HG02852 (cell line): ENCODE results near the gene NID1.
"Not testable (repeated sequence)": the region's sequence is repeated elsewhere in the genome, so short reads cannot be mapped to it uniquely, and the experiment has no call there.

ENCODE experiments used
- ATAC-seq: cut with Tn5 transposase; IDR thresholded peaks from one replicate; pipeline ENCODE4 v1.9.1; 2021; ENCODE audit warnings: mild to moderate bottlenecking, moderate library complexity; ENCODE audit not compliant: unreplicated experiment

Gene NID1

DNA sequence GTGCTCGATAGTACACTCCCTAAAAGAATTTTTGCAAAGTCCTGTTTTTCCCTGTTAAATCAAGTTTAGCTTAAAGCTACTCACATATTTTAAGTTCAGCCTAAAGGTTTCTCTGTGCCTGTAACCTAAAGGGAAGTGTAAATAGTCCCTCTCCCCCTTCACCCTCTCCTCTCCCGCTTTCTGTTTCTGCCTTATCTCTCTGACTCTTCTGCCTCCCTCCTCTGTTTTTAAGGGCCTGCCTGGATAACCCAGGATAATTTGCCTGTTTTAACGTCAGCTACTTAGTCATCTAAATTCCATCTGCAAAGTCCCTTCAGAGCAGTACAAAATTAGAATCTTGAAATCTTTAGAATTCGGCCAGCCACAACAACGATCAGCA is 92.6 kb downstream of the NID1 start:
- ATAC-seq: peak; percentile 39

DNA sequence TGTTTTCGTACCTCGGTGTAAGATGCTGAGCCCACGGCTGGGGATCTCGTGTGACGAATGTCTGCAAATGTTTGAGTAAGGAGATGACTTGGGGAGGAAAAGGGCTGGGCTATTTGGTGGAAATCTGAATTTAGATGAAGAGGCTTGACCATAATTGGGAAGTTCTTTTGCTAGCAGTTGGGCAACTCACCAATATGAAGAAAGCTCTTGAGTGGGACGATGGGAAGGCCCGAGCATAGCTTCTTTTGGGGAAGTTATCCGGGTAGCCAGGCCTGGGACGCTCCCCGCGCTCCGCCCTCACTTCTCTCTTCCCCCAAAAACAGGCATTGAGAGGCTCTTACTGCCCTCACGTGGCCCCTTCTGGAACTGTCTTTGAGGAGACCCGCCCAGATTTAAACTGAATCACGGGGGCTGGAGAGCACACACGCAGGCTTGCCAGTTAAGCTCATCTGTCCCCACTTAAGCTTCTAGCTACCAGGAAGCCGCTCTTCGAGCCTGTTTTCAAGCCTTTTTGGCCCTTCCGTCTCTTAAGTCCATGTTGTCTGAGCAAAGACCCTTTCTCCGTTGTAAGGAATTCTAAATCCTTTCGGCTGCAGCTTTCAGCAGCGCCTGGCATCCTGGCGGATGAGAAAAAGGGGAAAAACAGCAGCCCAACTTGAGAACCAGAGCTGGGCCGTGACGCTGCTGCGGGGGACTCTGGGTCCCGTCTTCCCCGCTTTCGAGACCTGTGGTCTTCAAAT is 93.1 kb downstream of the NID1 start:
- peak; percentile 96 for ATAC-seq

- ATAC-seq: no peak
Measured at GRCh38 chr1:235971020-235971419, 93.9 kb downstream of the NID1 start.

- no peak for ATAC-seq
Measured at GRCh38 chr1:235968831-235969230, 96.1 kb downstream of the NID1 start.

DNA sequence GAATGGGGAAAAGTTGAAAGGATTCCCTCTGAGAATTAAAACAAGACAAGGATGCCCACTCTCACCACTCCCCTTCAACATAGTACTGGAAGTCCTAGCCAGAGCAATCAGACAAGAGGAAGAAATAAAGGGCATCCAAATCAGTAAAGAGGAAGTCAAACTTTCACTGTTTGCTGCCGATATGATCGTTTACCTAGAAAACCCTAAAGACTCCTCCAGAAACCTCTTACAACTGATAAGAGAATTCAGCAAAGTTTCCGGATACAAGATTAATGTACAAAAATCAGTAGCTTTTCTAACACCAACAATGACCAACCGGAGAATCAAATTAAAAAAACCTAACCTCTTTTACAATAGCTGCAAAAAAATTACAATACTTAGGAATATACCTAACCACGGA is 98.8 kb downstream of the NID1 start:
- ATAC-seq: not testable (repeated sequence)

- no peak for ATAC-seq
Measured at GRCh38 chr1:235960809-235961208, 104.1 kb downstream of the NID1 start.

DNA sequence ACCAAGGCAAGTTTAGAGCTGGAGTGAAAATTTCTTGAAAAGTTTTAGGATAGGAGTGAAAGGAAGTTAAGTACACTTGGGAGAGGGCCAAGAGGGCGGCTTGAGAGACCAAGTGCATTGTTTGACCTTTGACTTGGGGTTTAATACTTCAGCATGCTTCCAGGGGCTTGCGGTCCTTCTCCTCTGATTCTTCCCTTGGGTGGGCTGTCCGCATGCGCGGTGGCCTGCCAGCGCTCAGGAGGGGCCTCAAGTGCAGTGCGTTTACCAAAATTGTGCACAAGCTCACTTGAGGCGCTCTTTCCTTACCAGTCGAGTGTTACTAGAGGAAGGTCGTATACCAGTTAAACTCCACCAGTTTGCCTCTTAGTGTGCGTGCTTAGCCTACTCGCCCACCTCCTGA is 106.9 kb downstream of the NID1 start:
- ATAC-seq: no peak

DNA sequence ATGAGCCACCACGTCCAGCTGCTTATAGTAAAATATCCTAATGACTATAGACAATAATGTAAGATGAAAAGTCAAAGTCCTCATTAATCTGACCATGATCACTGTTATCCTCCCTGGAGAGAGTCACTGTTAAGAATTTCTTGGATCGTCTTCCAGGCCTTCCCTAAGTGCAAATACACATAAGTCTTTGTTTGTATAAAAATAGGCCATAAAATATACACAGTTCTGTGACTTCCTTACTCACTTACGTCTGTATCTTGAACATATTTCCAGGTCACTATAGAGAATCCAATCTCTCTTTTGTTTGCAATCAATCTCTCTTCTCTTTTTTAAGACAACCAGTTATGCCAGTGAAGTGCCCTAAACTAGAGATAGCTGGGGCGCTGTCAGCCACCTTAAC is 109.1 kb downstream of the NID1 start:
- ATAC-seq: no peak

DNA sequence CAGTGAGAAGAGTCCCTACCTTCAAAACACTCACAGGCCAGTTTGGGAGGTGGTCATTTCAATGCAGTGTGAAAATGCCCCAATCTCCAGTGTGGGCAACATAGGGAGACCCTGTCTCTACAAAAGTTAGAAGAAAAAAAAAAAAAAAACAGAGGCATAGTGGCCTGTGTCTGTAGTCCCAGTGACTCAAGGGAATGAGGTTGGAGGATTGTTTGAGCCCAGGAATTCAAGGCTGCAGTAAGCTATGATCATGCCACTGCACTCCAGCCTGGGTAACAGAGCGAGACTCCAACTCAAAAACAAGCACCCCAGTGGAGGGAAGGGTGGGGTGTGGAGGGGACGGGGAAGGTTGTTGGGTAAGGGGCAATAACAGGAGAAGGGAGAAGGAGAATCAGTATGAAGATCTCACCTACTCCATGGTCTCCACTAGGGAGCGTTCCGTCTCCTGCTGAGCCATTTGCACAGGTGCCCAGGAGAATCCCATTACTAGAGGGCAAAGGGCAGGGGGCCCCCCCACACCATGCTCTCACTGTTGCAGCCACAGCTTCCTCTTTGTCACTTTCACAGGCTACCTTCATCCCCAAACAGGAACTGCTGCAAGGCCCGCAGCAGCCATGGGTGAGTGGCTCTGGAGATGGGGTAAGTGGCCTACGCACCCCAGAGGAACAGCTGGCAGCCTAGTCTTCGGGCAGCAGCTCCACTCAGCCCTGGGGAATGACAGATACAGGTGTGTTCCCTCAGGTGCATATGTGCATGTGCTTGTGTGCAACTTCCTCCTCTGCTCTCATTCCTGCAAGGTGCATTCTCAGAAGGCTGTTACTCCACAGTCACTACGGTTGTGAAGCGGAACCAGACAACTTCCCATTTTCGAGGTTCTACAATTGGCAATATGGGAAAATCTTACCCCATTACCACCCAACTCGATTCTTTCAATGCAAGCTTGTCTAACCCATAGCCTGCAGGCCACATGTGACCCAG is 110.3 kb downstream of the NID1 start:
- peak; percentile 93 for ATAC-seq

DNA sequence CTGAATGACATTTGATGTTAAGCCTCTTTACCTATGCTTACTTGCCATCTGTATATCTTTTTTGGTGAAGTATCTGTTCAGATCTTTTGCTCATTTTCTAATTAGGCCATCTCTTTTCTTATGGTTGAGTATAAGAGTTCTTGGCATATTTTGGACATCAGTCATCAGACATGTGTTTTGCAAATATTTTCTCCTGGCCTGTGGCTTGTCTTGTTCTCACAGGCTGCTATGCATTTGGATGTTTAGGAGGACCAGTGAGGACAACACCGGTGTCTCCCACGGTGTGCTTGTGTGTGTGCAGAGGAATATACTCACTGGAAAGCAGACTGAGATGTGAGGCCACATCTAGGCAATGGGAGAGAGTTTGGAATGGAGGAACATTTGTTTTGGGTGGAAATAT is 111.1 kb downstream of the NID1 start:
- no peak for ATAC-seq

DNA sequence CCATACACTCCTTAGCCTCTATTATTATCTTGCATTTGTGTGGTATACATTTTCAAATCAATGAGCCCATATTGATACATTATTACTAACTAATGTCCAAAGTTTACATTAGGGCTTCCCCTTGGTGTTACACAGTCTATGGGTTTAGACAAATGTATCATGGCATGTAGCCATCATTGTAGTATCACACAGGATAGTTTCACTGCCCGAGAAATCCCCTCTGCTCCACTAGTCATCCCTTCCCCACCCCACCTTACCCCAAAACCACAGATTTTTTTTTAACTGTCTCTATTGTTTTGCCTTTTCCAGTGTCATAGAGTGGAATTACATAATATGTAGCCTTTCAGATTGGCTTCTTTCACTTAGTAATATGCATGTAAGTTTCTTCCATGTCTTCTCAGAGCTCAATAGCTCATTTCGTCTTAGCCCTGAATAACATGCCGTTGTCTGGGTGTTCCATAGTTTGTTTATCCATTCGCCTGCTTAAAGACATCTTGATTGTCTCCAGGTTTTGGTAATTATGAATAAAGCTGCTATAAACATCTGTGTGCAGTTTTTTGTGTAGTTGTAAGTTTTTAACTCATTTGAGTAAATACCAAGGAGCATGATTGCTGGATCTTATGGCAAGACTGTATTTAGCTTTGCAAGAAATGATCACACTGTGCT is 111.8 kb downstream of the NID1 start:
- peak; percentile 59 for ATAC-seq

DNA sequence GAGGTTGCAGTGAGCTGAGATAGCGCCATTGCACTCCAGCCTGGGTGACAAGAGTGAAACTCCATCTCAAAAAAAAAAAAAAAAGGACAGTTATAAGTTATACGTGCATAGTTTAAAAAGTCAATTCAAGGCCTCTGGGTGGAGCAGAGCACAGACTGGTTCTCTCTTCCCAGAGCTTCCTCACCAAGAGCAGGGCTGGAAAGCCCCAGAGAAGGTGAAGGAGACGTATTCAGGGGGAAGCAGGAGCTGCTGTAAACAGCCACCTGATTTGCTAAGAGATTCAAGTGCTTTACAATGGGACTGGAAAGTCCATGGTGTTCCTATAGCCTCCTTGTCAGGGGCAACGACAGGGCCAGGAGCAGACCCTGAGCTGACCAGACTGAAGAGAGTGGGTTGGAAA is 113.2 kb downstream of the NID1 start:
- no peak for ATAC-seq

GRCh38 chr1:235950318-235950717 is 114.6 kb downstream of the NID1 start:
- no peak for ATAC-seq

DNA sequence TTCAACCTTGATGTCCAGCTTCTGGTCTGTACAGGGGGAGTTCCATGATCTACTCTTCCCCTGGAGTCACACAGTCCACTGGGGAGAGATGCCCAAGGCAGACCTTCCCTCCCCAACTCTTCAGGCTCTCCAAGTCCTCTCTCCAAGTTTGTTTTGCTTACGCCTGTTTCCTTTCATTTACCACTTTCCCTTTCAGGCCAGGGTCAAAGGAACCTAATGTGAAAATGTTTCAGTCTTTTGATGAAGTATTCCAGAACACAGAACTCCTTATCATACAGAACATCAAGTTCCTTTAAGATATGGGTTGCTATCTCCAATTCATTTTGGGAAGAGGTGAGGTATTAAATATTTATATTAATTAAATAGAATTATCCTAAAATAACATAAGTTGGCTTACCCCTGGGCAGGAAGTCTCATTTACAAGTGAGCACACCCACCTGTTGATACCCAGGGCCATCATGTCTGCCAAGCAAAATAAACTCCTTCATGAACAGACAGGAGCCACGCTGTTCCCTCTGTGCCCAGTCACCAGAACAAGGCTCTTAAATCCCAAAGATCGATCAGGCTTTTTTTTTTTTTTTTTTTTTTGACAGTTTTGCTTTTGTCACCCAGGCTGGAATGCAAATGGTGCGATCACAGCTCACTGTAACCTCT is 116.0 kb downstream of the NID1 start:
- ATAC-seq: no peak

GRCh38 chr1:235947989-235948388 is 116.9 kb downstream of the NID1 start:
- no peak for ATAC-seq

- ATAC-seq: peak; percentile 35
Measured at GRCh38 chr1:235946571-235946981, 118.3 kb downstream of the NID1 start.

DNA sequence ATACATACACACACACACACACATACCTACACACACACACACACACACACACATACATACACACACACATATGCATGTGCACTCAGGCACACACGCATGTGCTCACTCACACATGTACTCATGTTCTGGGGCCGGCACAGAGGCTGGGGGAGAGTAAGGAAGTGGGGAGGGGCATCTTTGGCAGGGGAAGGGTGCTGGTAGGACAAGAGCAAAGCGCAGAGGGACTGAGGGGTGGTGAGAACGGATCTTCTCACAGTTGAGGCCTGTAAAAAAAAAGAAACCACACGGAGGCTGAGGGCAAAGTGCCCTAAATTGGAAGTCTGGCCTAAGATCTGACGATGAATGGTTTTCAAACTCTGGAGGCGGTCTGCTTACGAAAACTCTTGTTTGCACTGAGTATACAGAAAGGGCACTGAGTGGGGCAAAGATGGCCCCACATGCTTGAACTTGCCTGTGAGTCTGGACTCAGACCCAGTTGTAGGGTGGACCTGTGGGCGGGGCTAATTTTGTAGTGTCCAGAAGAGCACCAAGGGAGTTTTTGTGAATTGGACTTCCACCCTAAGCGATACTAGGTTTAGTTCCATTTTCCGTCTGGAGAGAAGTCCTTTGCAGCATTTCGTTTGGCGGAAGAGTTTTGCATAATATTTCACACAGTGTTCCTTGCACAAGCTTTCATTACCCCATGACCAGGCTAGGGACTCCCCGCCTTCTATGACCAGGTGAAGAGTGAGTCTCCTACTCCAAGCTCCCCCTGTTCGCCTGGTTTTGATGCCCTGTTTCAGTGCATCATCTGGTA is 118.9 kb downstream of the NID1 start:
- peak; percentile 83 for ATAC-seq

GRCh38 chr1:235943581-235944114 is 121.2 kb downstream of the NID1 start:
- ATAC-seq: no peak

DNA sequence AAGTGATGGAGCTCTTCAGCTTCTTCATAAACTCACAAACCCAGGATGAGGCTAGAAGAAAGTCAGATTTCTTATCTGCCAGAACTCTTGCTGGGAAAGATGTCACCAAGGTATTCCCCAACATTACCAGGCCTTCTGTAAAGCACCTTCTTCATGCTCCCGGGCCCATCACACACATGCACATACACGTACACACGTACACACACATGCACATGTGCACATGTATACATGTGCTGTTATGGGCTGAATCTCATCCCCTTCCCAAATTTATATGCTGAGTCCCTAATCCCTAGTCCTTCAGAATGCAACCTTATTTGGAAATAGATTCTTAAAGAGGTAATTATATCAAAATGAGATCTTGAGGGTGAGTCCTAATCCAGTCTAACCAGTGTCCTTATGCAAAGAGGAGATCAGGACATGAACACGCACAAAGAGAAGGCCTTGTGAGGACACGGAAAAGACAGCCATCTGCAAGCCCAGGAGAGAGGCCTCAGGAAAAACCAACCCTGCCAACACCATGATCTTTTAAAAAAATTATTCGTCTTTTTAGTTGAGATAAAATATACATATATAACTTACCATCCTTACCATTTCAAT is 121.8 kb downstream of the NID1 start:
- no peak for ATAC-seq

DNA sequence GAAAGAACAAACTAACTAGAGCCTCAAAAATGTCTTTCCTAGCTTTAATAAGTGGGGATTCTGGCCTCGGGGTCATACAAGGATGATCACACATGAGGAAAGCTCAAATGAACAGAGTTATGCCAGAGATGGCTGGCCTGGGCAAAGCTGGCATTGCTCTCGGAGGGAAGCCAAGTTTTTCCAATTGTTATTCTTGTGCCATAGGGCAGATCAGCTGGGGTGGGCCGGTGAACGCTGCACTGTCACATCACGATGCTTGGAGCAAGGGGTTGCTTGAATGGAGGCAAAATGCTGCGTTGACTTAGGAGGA is 122.3 kb downstream of the NID1 start:
- no peak for ATAC-seq
